Testis (tissue), 2 donors: ENCODE data around the gene ATOH7.

Source experiments
- POLR2A ChIP-seq: fragments of 450-650 bp; IDR thresholded peaks from one replicate; pipeline ENCODE4 v1.6.1; 2017; ENCODE audit warnings: antibody characterized with exemption, mild to moderate bottlenecking, moderate library complexity
- TF ChIP-seq, protein P1 (sequence below), 3 experiments: fragments of 450-650 bp in 2 of 3; fragments of 200-600 bp in 1 of 3; sonication (generic) in 1 of 3; IDR thresholded peaks; one replicate each; pipeline ENCODE4 v1.5.1; 2016 to 2019; ENCODE audit warnings: antibody characterized with exemption in 3 of 3, mild to moderate bottlenecking in 2 of 3, moderate library complexity in 1 of 3

DNA sequence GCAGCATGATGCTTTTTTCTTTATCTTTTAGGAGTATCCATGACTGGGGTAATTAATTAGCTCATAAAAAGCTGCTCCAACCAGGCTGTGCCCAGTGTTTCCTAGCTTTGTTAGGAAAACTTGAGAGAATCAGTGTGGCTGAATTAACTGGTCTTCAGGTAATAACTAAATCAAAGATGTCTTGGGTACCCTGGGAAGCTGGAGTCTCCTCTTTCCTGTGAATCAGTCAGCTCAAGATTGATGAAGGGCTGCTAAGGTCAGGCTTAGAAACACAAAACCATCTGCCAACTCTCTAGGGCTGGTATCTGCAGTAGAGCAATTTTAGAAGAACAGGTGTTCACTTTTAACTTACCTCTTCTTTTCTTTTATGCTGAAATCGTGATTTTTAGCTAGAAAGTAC lies 21.4 kb upstream of the ATOH7 start:
- TF ChIP-seq, protein P1, sequence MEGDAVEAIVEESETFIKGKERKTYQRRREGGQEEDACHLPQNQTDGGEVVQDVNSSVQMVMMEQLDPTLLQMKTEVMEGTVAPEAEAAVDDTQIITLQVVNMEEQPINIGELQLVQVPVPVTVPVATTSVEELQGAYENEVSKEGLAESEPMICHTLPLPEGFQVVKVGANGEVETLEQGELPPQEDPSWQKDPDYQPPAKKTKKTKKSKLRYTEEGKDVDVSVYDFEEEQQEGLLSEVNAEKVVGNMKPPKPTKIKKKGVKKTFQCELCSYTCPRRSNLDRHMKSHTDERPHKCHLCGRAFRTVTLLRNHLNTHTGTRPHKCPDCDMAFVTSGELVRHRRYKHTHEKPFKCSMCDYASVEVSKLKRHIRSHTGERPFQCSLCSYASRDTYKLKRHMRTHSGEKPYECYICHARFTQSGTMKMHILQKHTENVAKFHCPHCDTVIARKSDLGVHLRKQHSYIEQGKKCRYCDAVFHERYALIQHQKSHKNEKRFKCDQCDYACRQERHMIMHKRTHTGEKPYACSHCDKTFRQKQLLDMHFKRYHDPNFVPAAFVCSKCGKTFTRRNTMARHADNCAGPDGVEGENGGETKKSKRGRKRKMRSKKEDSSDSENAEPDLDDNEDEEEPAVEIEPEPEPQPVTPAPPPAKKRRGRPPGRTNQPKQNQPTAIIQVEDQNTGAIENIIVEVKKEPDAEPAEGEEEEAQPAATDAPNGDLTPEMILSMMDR (IDR thresholded peaks at IDR 0.05) = no peak
- TF ChIP-seq POLR2A = no peak
